Stimulated activated CD8-positive, alpha-beta memory T cell treated with anti-CD3 and anti-CD28 coated beads, Interleukin-12 subunit alpha, Interleukin-12 subunit beta, amount 100 ng/mL, for 24 hours (primary cell): ENCODE results near the gene TAOK2.
"Not testable (repeated sequence)": the region's sequence is repeated elsewhere in the genome, so short reads cannot be mapped to it uniquely, and the experiment has no call there.

Source experiments
- DNase-seq: peaks from one replicate; pipeline ENCODE4 v3.0.0-alpha.2; 2020; ENCODE audit errors: extremely low read depth

The TAOK2 gene

GRCh38 chr16:30023586-30023985 lies 49.9 kb downstream of the TAOK2 start:
- no peak for DNase-seq

GRCh38 chr16:30024451-30024850 lies 50.8 kb downstream of the TAOK2 start:
- no peak for DNase-seq

- DNase-seq = no peak
These were observed 51.5 kb downstream of the TAOK2 start for GRCh38 chr16:30025156-30025555.

- no peak for DNase-seq
These were observed 51.9 kb downstream of the TAOK2 start for GRCh38 chr16:30025574-30025973.

- DNase-seq = no peak
These were observed 52.8 kb downstream of the TAOK2 start for GRCh38 chr16:30026449-30026848.

GRCh38 chr16:30027588-30028437 lies 54.1 kb downstream of the TAOK2 start:
- DNase-seq = no peak

- no peak for DNase-seq
These were observed 54.9 kb downstream of the TAOK2 start for GRCh38 chr16:30028438-30029076.

GRCh38 chr16:30030011-30030685 lies 56.5 kb downstream of the TAOK2 start:
- DNase-seq = no peak

- no peak for DNase-seq
These were observed 57.3 kb downstream of the TAOK2 start, which contains the start of gene TLCD3B for GRCh38 chr16:30030841-30031413. TSS of gene TLCD3B (minus strand) at chr16:30031271. CDS start at chr16:30030527, 744 bp downstream.

GRCh38 chr16:30031477-30031918 lies 57.8 kb downstream of the TAOK2 start:
- no peak for DNase-seq

GRCh38 chr16:30032083-30032819 lies 58.6 kb downstream of the TAOK2 start:
- DNase-seq = no peak

- DNase-seq = no peak
These were observed 59.6 kb downstream of the TAOK2 start for GRCh38 chr16:30033270-30033669.

- no peak for DNase-seq
These were observed 66.6 kb downstream of the TAOK2 start for GRCh38 chr16:30040221-30040620.

- DNase-seq = not testable (repeated sequence)
These were observed 67.0 kb downstream of the TAOK2 start for GRCh38 chr16:30040690-30041089.

GRCh38 chr16:30041841-30042240 lies 68.2 kb downstream of the TAOK2 start:
- no peak for DNase-seq
